Psoas muscle (tissue), 8 donors: ENCODE data around the gene RAD51B. TPM values are rescaled to one million over a fixed set of nuclear protein-coding genes. Genes with fewer than 3 reads are reported as not detected.

Experiments
- ATAC-seq, 4 donors: fragments of 200-7000 bp; cut with Tn5 transposase; one replicate each; pipeline ENCODE4 v1.9.1; 2020; ENCODE audit warnings: moderate library complexity in 3 of 4, mild to moderate bottlenecking in 2 of 4
- DNase-seq, 2 donors: peaks; one replicate each; pipeline ENCODE4 v3.0.0-alpha.2; 2020
- H3K27ac ChIP-seq: fragments of 200-600 bp; one replicate; pipeline ENCODE4 v1.8.0; 2022
- H3K27me3 ChIP-seq, 3 donors: fragments of 200-600 bp in 1 of 3; one replicate each; pipeline versions ENCODE4 v1.6.1 to v1.8.0; 2013 to 2022; ENCODE audit warnings: low read length in 2 of 3, mild to moderate bottlenecking in 2 of 3, moderate library complexity in 1 of 3; ENCODE audit not compliant: insufficient read depth in 3 of 3
- H3K36me3 ChIP-seq, 2 donors: fragments of 200-600 bp in 1 of 2; one replicate each; pipeline versions ENCODE4 v1.6.1 to v1.8.0; 2013 to 2022; ENCODE audit warnings: low read depth in 1 of 2, mild to moderate bottlenecking in 1 of 2, moderate library complexity in 1 of 2; ENCODE audit not compliant: insufficient read depth in 1 of 2
- H3K4me1 ChIP-seq: fragments of 200-600 bp; one replicate; pipeline ENCODE4 v1.8.0; 2022
- H3K4me3 ChIP-seq: fragments of 200-600 bp; one replicate; pipeline ENCODE4 v1.8.0; 2022; ENCODE audit warnings: mild to moderate bottlenecking
- H3K9me3 ChIP-seq: fragments of 200-600 bp; one replicate; pipeline ENCODE4 v1.8.0; 2022
- WGBS, 3 donors: extraction: QIAGEN DNeasy Blood & Tissue Kit; methylation state at CpG; one replicate each; pipeline versions ENCODE4 v1.1.6 to v1.1.7; 2013; 5-methylcytosine and 5-hydroxymethylcytosine counted together
- intact Hi-C, 2 donors: fragments of 100-400 bp; cut with DNase I; formaldehyde crosslinking; loops; one replicate each; pipeline versions ENCODE4 v1.11.0 to v1.14.2; 2022
- polyA plus RNA-seq, 3 donors: library from polyadenylated mRNA; stranded (reverse); fragments of 200-250 nt; gene quantifications; one replicate each; pipeline ENCODE4 v1.2.3, GENCODE V29; 2013
- total RNA-seq, 4 donors: library from RNA; stranded (reverse); fragmentation: NEBNext Ultra II Directional in 2 of 4; extraction: Animal tissue kit (Norgen Biotek cat#: 25700) in 2 of 4; gene quantifications; one replicate each; pipeline versions ENCODE4 v1.2.1 to v1.2.4, GENCODE V29; 2021 to 2023
- TF ChIP-seq, protein P1 (sequence below): fragments of 200-600 bp; IDR thresholded peaks from one replicate; pipeline ENCODE4 v1.8.0; 2022; ENCODE audit warnings: antibody characterized with exemption
- donor health status: healthy with polysubstance abuse.
- donor health status: DM: no; HTN: no; CAD: no; lungs with moderate emphysema.
- donor health status: Bipolar disorder and iron deficiency.
- donor health status: healthy.
- donor health status: DM: yes; HTN: yes; CAD: no.
- donor health status: DM: no; HTN: no; CAD: no.
- donor health status: DM: no; HTN: no; CAD: no.
- donor health status: DM: yes; HTN: yes; CAD: no.

The RAD51B gene
- total and polyA plus RNA-seq, 7 donors: 0.60 to 7.2 (median 2.2) TPM

DNA sequence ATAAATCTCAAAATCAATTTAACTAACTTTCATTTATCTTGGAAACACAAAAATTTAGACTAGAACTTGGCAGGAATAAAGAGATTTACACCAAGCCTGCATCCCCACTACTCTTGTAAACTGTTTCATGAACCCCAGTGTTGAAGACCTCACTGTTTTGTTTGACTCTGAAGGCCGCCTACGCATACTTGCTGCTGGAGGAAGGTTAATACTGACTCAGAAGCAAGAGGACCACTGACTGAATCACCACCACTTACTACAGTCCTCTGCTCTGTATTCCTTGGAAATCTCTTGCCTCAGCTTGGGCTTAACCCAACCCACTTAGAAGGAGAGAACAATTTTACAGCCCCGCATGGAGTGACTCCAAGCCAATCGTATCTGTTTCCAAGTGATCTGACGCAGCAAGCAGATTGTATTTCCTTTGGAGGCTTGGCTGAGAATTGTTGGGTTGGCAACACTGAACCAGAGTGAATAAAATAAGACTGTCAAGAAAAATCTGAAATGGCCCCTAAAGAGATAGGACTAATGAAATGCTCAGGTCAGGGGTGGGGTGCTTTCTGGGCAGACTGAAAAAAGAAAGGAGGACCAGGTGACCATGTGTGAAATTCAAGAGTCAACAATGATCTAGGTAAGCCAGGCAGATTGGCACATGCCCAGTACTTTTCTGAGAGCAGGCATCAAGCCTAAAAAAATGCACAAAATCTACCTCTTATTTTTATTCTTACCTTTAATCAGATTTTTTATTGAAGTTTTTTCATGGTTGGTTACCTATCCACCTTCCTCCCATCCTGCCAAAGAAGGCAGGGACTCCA is 724.7 kb downstream of the RAD51B start:
- Histone ChIP-seq H3K27me3 (no peaks in the 10 kb centered on the region), H3K36me3 (no peaks in the 10 kb centered on the region), H3K27ac (peak overlapping the region; percentile 96), H3K9me3 (no peaks in the 10 kb centered on the region), H3K4me3 (no peak overlapping the region), H3K4me1 (peaks cover 59% of the 10 kb centered on the region)
- WGBS, 3 donors: 30 to 41% (median 32%) methylated on average over 5 of the region's 5 CpGs
- DNase-seq: peak; percentile 66 to 79
- TF ChIP-seq, protein P1, sequence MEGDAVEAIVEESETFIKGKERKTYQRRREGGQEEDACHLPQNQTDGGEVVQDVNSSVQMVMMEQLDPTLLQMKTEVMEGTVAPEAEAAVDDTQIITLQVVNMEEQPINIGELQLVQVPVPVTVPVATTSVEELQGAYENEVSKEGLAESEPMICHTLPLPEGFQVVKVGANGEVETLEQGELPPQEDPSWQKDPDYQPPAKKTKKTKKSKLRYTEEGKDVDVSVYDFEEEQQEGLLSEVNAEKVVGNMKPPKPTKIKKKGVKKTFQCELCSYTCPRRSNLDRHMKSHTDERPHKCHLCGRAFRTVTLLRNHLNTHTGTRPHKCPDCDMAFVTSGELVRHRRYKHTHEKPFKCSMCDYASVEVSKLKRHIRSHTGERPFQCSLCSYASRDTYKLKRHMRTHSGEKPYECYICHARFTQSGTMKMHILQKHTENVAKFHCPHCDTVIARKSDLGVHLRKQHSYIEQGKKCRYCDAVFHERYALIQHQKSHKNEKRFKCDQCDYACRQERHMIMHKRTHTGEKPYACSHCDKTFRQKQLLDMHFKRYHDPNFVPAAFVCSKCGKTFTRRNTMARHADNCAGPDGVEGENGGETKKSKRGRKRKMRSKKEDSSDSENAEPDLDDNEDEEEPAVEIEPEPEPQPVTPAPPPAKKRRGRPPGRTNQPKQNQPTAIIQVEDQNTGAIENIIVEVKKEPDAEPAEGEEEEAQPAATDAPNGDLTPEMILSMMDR: no peak
- intact Hi-C loops: loop anchor here in 1 of 2 donors (5.0 to 10.0 kb wide), 2 partner anchors 67 to 299 kb away; no protein-coding TSS in a partner anchor
- peak; percentile 29 to 44 (median 36) for ATAC-seq

DNA sequence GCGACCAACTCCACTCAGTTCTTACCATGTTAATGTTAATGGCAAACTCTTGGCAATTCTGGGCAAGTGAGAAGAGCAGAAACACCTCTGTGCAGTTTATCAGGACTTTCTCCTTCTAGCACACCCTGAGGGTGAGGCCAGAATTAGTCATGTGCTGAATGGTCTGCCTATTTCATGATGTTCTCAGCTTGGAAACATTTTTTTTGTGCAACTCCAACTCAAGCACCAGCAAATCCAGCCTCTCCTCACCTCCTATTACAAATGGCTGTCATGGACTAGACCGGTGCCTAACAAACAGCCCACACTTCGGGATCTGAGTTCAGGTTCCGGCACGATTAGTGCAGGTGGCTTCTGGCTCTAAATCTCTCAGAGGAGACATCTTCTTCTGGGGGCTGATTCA is 727.3 kb downstream of the RAD51B start:
- Histone ChIP-seq H3K27ac (peak overlapping the region; percentile 96), H3K4me1 (peaks cover 69% of the 10 kb centered on the region), H3K4me3 (no peak overlapping the region), H3K36me3 (no peaks in the 10 kb centered on the region), H3K27me3 (no peaks in the 10 kb centered on the region), H3K9me3 (no peaks in the 10 kb centered on the region)
- TF ChIP-seq, protein P1: no peak
- WGBS, 3 donors: 84 to 88% (median 85%) methylated on average over 5 of the region's 5 CpGs
- DNase-seq (peak in 1 of 2 donors; percentile 66), ATAC-seq (peak in 3 of 4 donors; percentile 32 to 37 (median 33))
- intact Hi-C loops: loop anchor here (5.0 to 10.0 kb wide), 4 partner anchors 70 to 355 kb away; partner anchors contain the start of gene ZFP36L1 (in 1 of the 2)

DNA sequence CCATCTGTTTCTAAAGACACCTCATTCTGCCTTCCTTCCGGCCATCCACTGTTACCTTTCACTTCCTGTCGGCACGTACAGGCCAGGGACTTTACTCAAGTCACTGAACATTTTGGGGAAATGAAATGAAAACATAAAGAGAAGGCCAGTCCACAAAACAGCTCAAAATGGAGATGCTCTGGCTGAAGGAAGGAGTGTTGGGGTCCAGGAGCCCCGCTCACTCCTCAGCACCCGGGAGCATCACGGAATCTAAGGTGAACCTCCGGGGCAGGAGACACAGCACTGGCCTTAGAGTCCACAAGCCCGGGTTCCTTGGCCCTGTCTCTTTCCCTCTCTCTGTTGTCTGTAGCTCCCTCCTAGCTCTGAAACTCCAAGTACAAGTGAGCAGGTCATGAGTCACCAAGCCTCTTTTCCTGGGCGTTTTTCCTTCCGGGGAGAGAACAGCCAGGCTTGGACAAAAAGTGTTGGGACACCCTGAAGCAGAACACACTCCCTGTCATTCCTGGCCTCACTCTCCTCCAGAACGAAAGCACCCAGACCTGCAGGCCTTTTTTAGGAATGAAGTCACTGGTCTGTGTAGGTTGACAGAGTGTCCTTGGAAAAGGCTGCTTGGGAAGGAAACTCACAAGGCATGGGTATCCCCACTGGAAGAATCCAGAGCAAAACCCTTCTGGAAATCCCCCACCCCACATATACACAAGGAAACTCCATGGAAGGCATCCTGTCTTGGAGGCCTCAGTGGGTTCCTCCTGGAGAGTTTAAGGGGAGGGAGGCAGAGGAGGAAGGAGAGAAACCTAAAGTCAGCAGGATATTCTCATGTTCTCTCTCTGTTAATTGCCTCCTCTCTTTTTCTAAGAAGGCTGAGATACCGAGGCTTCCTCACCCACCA is 728.0 kb downstream of the RAD51B start:
- no peak overlapping the region for H3K4me3 ChIP-seq
- intact Hi-C loops: loop anchor here (1.0 to 10.0 kb wide), 5 partner anchors 70 to 355 kb away; partner anchors contain the start of gene ZFP36L1 (in 1 of the 2)
- H3K9me3 ChIP-seq: no peaks in the 10 kb centered on the region
- H3K27ac ChIP-seq: peak overlapping the region; percentile 96
- H3K27me3 ChIP-seq: no peaks in the 10 kb centered on the region
- DNase-seq (peak; percentile 73 to 75), ATAC-seq (peak; percentile 70 to 75 (median 72))
- H3K4me1 ChIP-seq: peaks cover 76% of the 10 kb centered on the region
- WGBS, 3 donors: 50 to 55% (median 54%) methylated on average over 12 of the region's 12 CpGs
- H3K36me3 ChIP-seq: no peaks in the 10 kb centered on the region
- TF ChIP-seq, protein P1: no peak

DNA sequence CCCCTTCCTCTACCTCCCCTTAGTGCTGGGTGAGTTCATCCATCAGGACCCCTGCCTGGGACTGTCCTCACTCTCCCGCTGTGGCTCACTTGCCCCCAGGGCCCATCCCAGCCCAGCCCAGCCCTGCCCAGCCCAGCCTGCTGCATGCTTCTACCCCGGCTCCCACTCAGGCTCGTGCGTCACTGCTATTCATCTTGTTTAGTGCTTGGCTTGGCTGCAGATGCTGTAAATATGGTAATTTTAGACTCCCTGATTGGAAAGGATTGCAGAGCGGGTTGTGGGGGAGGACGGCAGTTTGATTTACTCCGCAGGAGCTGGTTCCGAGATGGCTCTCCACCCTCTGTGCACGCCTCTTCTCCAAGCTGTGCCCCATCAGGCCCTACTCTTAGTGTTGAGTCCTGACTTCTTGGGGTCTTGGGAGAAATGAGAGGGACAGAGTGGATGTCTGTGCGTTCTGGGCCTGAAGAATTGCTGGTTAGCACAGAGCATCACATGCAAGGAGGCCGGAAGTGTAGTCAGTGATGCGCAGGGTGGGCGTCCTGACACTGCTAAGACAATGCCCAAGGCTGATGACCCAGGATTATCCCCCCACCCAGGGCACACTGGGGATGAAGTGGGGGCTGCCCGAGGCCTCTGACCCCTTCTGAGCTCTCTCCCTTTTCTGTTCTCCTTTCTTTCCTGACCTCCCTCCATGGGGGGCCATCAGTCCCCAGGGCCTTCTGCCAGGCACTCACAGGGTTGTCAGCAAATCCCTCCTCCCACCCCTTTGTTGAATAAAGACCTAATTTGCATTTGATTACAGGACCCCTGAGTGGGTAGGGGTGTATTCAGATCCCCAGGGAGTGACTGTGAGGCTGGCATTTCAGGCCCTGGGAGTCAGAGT is 728.9 kb downstream of the RAD51B start:
- 33 to 37% (median 35%) methylated on average over 14 of the region's 14 CpGs for WGBS, 3 donors
- Histone ChIP-seq H3K4me3 (no peak overlapping the region), H3K4me1 (peaks cover 81% of the 10 kb centered on the region)

More for the DNA sequence above, 728.9 kb downstream of the RAD51B start:
- DNase-seq (peak; percentile 90 to 93), ATAC-seq (peak; percentile 74 to 88 (median 78))
- no peaks in the 10 kb centered on the region for H3K9me3 ChIP-seq
- H3K27ac ChIP-seq: peak overlapping the region; percentile 96
- no peaks in the 10 kb centered on the region for H3K27me3 ChIP-seq
- TF ChIP-seq, protein P1: no peak
- H3K36me3 ChIP-seq: no peaks in the 10 kb centered on the region
- intact Hi-C loops: loop anchor here (1.0 to 10.0 kb wide), 5 partner anchors 71 to 356 kb away; partner anchors contain the start of gene ZFP36L1 (in 1 of the 2)
